Ovary (tissue), 9 donors: Measurements from ENCODE around the gene ROBO1. TPM values are rescaled to one million over a fixed set of nuclear protein-coding genes. Genes with fewer than 3 reads are reported as not detected.

Experiments used
- DNase-seq, 5 donors: peaks; one replicate each; pipeline ENCODE4 v3.0.0-alpha.2; 2019 to 2020
- H3K27ac ChIP-seq, 2 donors: fragments of 200-600 bp; one replicate each; pipeline versions ENCODE4 v1.5.1 to v1.8.0; 2019 to 2022
- H3K27me3 ChIP-seq: fragments of 200-600 bp; one replicate; pipeline ENCODE4 v1.8.0; 2022
- H3K36me3 ChIP-seq: fragments of 200-600 bp; sonication (generic); one replicate; pipeline ENCODE4 v1.5.1; 2019
- H3K4me1 ChIP-seq: one replicate; pipeline ENCODE4 v1.8.1; 2013; ENCODE audit warnings: mild to moderate bottlenecking, moderate library complexity; ENCODE audit not compliant: insufficient read depth
- H3K4me3 ChIP-seq: fragments of 200-600 bp; sonication (generic); one replicate; pipeline ENCODE4 v1.5.1; 2017
- H3K9me3 ChIP-seq, 2 donors: fragments of 200-600 bp in 1 of 2; sonication (generic) in 1 of 2; one replicate each; pipeline versions ENCODE4 v1.5.1 to v1.8.1; 2013 to 2019; ENCODE audit warnings: mild to moderate bottlenecking in 1 of 2, moderate library complexity in 1 of 2
- CTCF ChIP-seq, 3 donors: fragments of 450-650 bp in 2 of 3; fragments of 200-600 bp in 1 of 3; IDR thresholded peaks; one replicate each; pipeline versions ENCODE4 v1.5.1 to v1.8.0; 2016 to 2022; ENCODE audit warnings: antibody characterized with exemption in 3 of 3, mild to moderate bottlenecking in 1 of 3
- EP300 ChIP-seq: sonication (generic); formaldehyde crosslinking; IDR thresholded peaks from one replicate; pipeline ENCODE4 v1.6.1; 2017; ENCODE audit warnings: antibody characterized with exemption
- POLR2A ChIP-seq: fragments of 450-650 bp; IDR thresholded peaks from one replicate; pipeline ENCODE4 v1.6.1; 2017; ENCODE audit warnings: antibody characterized with exemption, mild to moderate bottlenecking, moderate library complexity
- WGBS, 3 donors: extraction: QIAGEN DNeasy Blood & Tissue Kit in 1 of 3; methylation state at CpG; one replicate each; pipeline versions ENCODE4 v1.1.5 to v1.1.7; 2013 to 2017; 5-methylcytosine and 5-hydroxymethylcytosine counted together
- intact Hi-C, 4 donors: fragments of 100-400 bp; cut with DNase I; formaldehyde crosslinking; loops; one replicate each; pipeline versions ENCODE4 v1.11.0 to v1.15.1; 2022 to 2023
- polyA plus RNA-seq, 2 donors: library from polyadenylated mRNA; stranded (reverse); fragments of 200-250 nt in 1 of 2; fragments of 350-450 nt in 1 of 2; fragmentation: Illumina TruSeq in 1 of 2; extraction: RNeasy Lipid Tissue Mini Kit (QIAGEN cat#74804) in 1 of 2; gene quantifications; one replicate each; pipeline ENCODE4 v1.2.3, GENCODE V29; 2013 to 2014
- total RNA-seq, 7 donors: library from RNA; depleted of rRNA in 2 of 7; stranded (reverse); fragments of >200 nt in 2 of 7; fragmentation: NEBNext Ultra II Directional in 3 of 7; extraction: Animal tissue kit (Norgen Biotek cat#: 25700) in 3 of 7; gene quantifications; one replicate each; pipeline versions ENCODE4 v1.1.0 to v1.2.4, GENCODE V29; 2016 to 2023
- donor health status: DM: no; HTN: no; CAD: no; lungs with moderate emphysema.
- donor health status: DM: no; HTN: no; CAD: no.
- donor health status: Bipolar disorder and iron deficiency.
- donor health status: DM: yes; HTN: yes; CAD: no.
- donor health status: DM: no; HTN: no; CAD: no.
- donor health status: DM: yes; HTN: yes; CAD: no.

Gene ROBO1
- total and polyA plus RNA-seq, 9 donors, result 17.2 to 49.5 (median 29.0) TPM

- H3K4me1 ChIP-seq, result no peaks in the 10 kb centered on the region
- H3K27ac ChIP-seq, result no peak overlapping the region
- intact Hi-C loops, result no loop called here
- TF ChIP-seq EP300 (no peak), CTCF (IDR thresholded peaks at IDR 0.05) (no peak), POLR2A (no peak)
- H3K27me3 ChIP-seq, result no peaks in the 10 kb centered on the region
- 90 to 98% (median 98%) methylated on average over 1 of the region's 1 CpG for WGBS, 3 donors
- H3K9me3 ChIP-seq, result no peaks in the 10 kb centered on the region
- no peaks in the 10 kb centered on the region for H3K36me3 ChIP-seq
- no peak for DNase-seq
- no peak overlapping the region for H3K4me3 ChIP-seq
Measured at GRCh38 chr3:78970656-78971055, 797.1 kb downstream of the ROBO1 start.

- Histone ChIP-seq H3K4me3 (no peak overlapping the region), H3K36me3 (no peaks in the 10 kb centered on the region), H3K9me3 (no peaks in the 10 kb centered on the region), H3K27me3 (no peaks in the 10 kb centered on the region), H3K27ac (no peak overlapping the region), H3K4me1 (no peaks in the 10 kb centered on the region)
- no peak for DNase-seq
- WGBS, 3 donors, result 89 to 92% (median 90%) methylated on average over 2 of the region's 2 CpGs
- intact Hi-C loops, result no loop called here
- TF ChIP-seq EP300 (no peak), CTCF (IDR thresholded peaks at IDR 0.05) (no peak), POLR2A (no peak)
Measured at GRCh38 chr3:78969483-78969882, 798.3 kb downstream of the ROBO1 start.

GRCh38 chr3:78967061-78967460 lies 800.7 kb downstream of the ROBO1 start:
- H3K27me3 ChIP-seq, result no peaks in the 10 kb centered on the region
- no peaks in the 10 kb centered on the region for H3K4me1 ChIP-seq
- intact Hi-C loops, result no loop called here
- 79 to 82% (median 80%) methylated on average over 1 of the region's 1 CpG for WGBS, 3 donors
- H3K9me3 ChIP-seq, result no peaks in the 10 kb centered on the region
- no peak overlapping the region for H3K27ac ChIP-seq
- TF ChIP-seq EP300, result no peak
- no peak for TF ChIP-seq CTCF (IDR thresholded peaks at IDR 0.05)
- TF ChIP-seq POLR2A, result no peak
- DNase-seq, result no peak
- H3K36me3 ChIP-seq, result no peaks in the 10 kb centered on the region
- no peak overlapping the region for H3K4me3 ChIP-seq

GRCh38 chr3:78963771-78964170 lies 804.0 kb downstream of the ROBO1 start:
- Histone ChIP-seq H3K4me1 (no peaks in the 10 kb centered on the region), H3K4me3 (no peak overlapping the region), H3K36me3 (no peaks in the 10 kb centered on the region), H3K27ac (no peak overlapping the region), H3K9me3 (no peaks in the 10 kb centered on the region), H3K27me3 (no peaks in the 10 kb centered on the region)
- WGBS, 3 donors, result 98% methylated on average over 5 of the region's 5 CpGs
- TF ChIP-seq EP300 (no peak), CTCF (IDR thresholded peaks at IDR 0.05) (no peak), POLR2A (no peak)
- intact Hi-C loops, result no loop called here
- no peak for DNase-seq

- intact Hi-C loops, result no loop called here
- no peaks in the 10 kb centered on the region for H3K4me1 ChIP-seq
- 54 to 73% (median 59%) methylated on average over 5 of the region's 5 CpGs for WGBS, 3 donors
- H3K9me3 ChIP-seq, result no peaks in the 10 kb centered on the region
- no peak for DNase-seq
- no peaks in the 10 kb centered on the region for H3K36me3 ChIP-seq
- no peak overlapping the region for H3K4me3 ChIP-seq
- H3K27ac ChIP-seq, result no peak overlapping the region
- H3K27me3 ChIP-seq, result no peaks in the 10 kb centered on the region
- no peak for TF ChIP-seq EP300
Measured at GRCh38 chr3:78957456-78957855, 810.3 kb downstream of the ROBO1 start.
